GM19438 (cell line): ENCODE measurements around the gene MYO15B.

Source experiments
- ATAC-seq: cut with Tn5 transposase; IDR thresholded peaks from one replicate; pipeline ENCODE4 v1.9.1; 2021; ENCODE audit warnings: low read depth; ENCODE audit not compliant: unreplicated experiment

Gene MYO15B

GRCh38 chr17:75621489-75621888, 33.9 kb downstream of the MYO15B start:
- no peak for ATAC-seq

GRCh38 chr17:75622076-75622475, 34.5 kb downstream of the MYO15B start:
- ATAC-seq: no peak

GRCh38 chr17:75622771-75623273, 35.2 kb downstream of the MYO15B start:
- no peak for ATAC-seq

- ATAC-seq: no peak
Measured at GRCh38 chr17:75623386-75623785, 35.8 kb downstream of the MYO15B start.

GRCh38 chr17:75624021-75624420, 36.4 kb downstream of the MYO15B start:
- no peak for ATAC-seq

- ATAC-seq: no peak
Measured at GRCh38 chr17:75624714-75625345, 37.2 kb downstream of the MYO15B start.

GRCh38 chr17:75625813-75626486, 38.4 kb downstream of the MYO15B start:
- no peak for ATAC-seq

- ATAC-seq: no peak
Measured at GRCh38 chr17:75626496-75627038, 39.0 kb downstream of the MYO15B start.

- no peak for ATAC-seq
Measured at GRCh38 chr17:75627094-75627493, 39.5 kb downstream of the MYO15B start.

GRCh38 chr17:75628425-75628824, 40.8 kb downstream of the MYO15B start:
- ATAC-seq: no peak

- no peak for ATAC-seq
Measured at GRCh38 chr17:75629157-75629556, 41.6 kb downstream of the MYO15B start.

- ATAC-seq: no peak
Measured at GRCh38 chr17:75630071-75630917, 42.7 kb downstream of the MYO15B start.

- ATAC-seq: no peak
Measured at GRCh38 chr17:75631353-75631752, 43.8 kb downstream of the MYO15B start.

GRCh38 chr17:75632428-75632827, 44.8 kb downstream of the MYO15B start:
- ATAC-seq: no peak

- ATAC-seq: no peak
Measured at GRCh38 chr17:75632863-75633485, 45.4 kb downstream of the MYO15B start, which contains the start of gene SMIM5. TSS of gene SMIM5 (plus strand) at chr17:75633434. CDS start at chr17:75640202, 6,768 bp downstream.

GRCh38 chr17:75633486-75634375, 46.1 kb downstream of the MYO15B start:
- no peak for ATAC-seq

GRCh38 chr17:75634376-75634740, 46.8 kb downstream of the MYO15B start:
- ATAC-seq: no peak

- no peak for ATAC-seq
Measured at GRCh38 chr17:75634754-75635609, 47.4 kb downstream of the MYO15B start.
